H1 (cell line): Measurements from ENCODE around the gene MBNL2. TPM values are rescaled to one million over a fixed set of nuclear protein-coding genes. Genes with fewer than 3 reads are reported as not detected.

Experiments
- CHD7 ChIP-seq: fragments of 300-600 bp; sonication (generic); IDR thresholded peaks from 2 replicates; pipeline ENCODE4 v1.7.1; 2012; ENCODE audit warnings: low read length, moderate library complexity, mild to moderate bottlenecking, inconsistent platforms; ENCODE audit not compliant: insufficient replicate concordance
- polyA plus RNA-seq, 7 experiments: library from polyadenylated mRNA; depleted of rRNA in 3 of 7; stranded (reverse) in 5 of 7; unstranded in 2 of 7; fragments of >200 nt in 5 of 7; fragments of 200-250 nt in 2 of 7; gene quantifications; 1 replicate in 5 of 7; 2 replicates in 1 of 7; 4 replicates in 1 of 7; pipeline versions ENCODE4 v1.2.1 to v1.2.3, GENCODE V29; 2011 to 2013; ENCODE audit warnings: missing spikeins in 2 of 7, mixed read lengths in 2 of 7
- total RNA-seq: library from RNA; stranded (reverse); fragmentation: NEBNext Ultra II Directional; extraction: Animal tissue kit (Norgen Biotek cat#: 25700); gene quantifications from 2 replicates; pipeline ENCODE4 v1.2.1, GENCODE V29; 2021

Gene MBNL2
- total and polyA plus RNA-seq, 2 of the 8 experiments (the other 6 are each of a cell fraction or from before 2014, with no cell fraction given), result 1.0 to 2.6 TPM

- no peak for TF ChIP-seq CHD7
Measured at GRCh38 chr13:97259798-97260714, 37.9 kb downstream of the MBNL2 start (continued).
